Heart left ventricle (tissue), 13 donors: ENCODE measurements around the gene LILRA5.

Experiments
- POLR2A ChIP-seq, 2 donors: fragments of 450-650 bp; IDR thresholded peaks; one replicate each; pipeline ENCODE4 v1.6.1; 2017; ENCODE audit warnings: antibody characterized with exemption in 2 of 2, mild to moderate bottlenecking in 2 of 2, moderate library complexity in 2 of 2
- TF ChIP-seq, protein P1 (sequence below), 12 donors: fragments of 200-600 bp; sonication (generic) in 4 of 12; IDR thresholded peaks; one replicate each; pipeline versions ENCODE4 v1.5.0 to v1.8.0; 2018 to 2022; ENCODE audit warnings: antibody characterized with exemption in 12 of 12, mild to moderate bottlenecking in 5 of 12
- donor health status: ischemic (EF 13 %, LVEDD 7.1; RV severe dilation, severe dysfunction).
- donor health status: DM: no; HTN: yes; CAD: no.
- donor health status: DM: no; HTN: no; CAD: no.
- donor health status: ischemic (EF 25% LVEDD 6.9; RV normal size, moderate dysfunction).
- donor health status: ischemic (EF 25% LVEDD 5.7; RV mildly dilated, moderate dysfunction).
- donor health status: ischemic (EF 35%, LVEDD 5.7; RV mildly dilated, moderate dysfunction).
- donor health status: nonischemic (EF 11% LVEDD 7.7; RV severe dilation, severe dysfunction).
- donor health status: DM: yes; HTN: yes; CAD: no.
- donor health status: PGD.
- donor health status: ischemic (EF 29% LVEDD 5.4; RV normal size, mild dysfunction).
- donor health status: nonischemic (EF 23%, LVEDD 6.1; RV moderate dilation, normal function).

DNA sequence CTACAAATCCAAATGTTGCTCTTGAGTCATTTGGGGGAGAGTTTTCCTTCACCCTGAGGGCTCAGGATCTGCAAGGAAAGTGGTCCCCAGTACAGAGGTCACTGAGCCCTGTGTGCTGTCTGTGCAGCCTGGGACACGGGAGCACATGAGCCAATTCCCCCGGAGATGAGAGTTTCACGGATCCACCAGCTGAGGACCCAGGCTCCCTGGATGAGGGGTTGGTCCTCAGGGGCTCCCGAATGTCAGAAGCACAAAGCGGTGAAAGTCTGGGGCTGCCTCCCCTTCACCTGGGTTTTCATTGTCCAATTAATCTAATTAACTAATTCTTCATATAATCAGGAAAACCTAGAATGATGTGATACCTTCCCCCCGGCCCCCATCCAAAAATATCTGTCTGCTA lies 18.4 kb downstream of the LILRA5 start:
- TF ChIP-seq, protein P1, sequence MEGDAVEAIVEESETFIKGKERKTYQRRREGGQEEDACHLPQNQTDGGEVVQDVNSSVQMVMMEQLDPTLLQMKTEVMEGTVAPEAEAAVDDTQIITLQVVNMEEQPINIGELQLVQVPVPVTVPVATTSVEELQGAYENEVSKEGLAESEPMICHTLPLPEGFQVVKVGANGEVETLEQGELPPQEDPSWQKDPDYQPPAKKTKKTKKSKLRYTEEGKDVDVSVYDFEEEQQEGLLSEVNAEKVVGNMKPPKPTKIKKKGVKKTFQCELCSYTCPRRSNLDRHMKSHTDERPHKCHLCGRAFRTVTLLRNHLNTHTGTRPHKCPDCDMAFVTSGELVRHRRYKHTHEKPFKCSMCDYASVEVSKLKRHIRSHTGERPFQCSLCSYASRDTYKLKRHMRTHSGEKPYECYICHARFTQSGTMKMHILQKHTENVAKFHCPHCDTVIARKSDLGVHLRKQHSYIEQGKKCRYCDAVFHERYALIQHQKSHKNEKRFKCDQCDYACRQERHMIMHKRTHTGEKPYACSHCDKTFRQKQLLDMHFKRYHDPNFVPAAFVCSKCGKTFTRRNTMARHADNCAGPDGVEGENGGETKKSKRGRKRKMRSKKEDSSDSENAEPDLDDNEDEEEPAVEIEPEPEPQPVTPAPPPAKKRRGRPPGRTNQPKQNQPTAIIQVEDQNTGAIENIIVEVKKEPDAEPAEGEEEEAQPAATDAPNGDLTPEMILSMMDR (IDR thresholded peaks at IDR 0.05) = no peak
- TF ChIP-seq POLR2A (IDR thresholded peaks at IDR 0.05) = no peak
